K562 (cell line): Measurements from ENCODE around the gene BZW2. TPM values are rescaled to one million over a fixed set of nuclear protein-coding genes. Genes with fewer than 3 reads are reported as not detected.

ENCODE experiments used
- MGA ChIP-seq: fragments of 450-650 bp; IDR thresholded peaks from 2 replicates; pipeline ENCODE4 v1.6.1; 2016; ENCODE audit warnings: mild to moderate bottlenecking, moderate library complexity
- polyA plus RNA-seq, 8 experiments: library from polyadenylated mRNA; depleted of rRNA in 4 of 8; stranded (reverse) in 5 of 8; unstranded in 3 of 8; fragments of >200 nt; fragmentation: Nextera tagmentation in 2 of 8; fragmentation: Illumina TruSeq in 1 of 8; extraction: Ambion mirVana in 2 of 8; extraction: Trizol in 1 of 8; gene quantifications; 2 replicates each; pipeline versions ENCODE4 v1.2.1 to v1.2.3, GENCODE V29; 2011 to 2014; ENCODE audit warnings: inconsistent platforms in 1 of 8, missing spikeins in 1 of 8
- total RNA-seq, 7 experiments: library from RNA; depleted of rRNA in 6 of 7; stranded (reverse); fragments of >200 nt in 6 of 7; fragmentation: Illumina TruSeq in 2 of 7; extraction: Trizol in 2 of 7; gene quantifications; 2 replicates each; pipeline versions ENCODE4 v1.2.1 to v1.2.3, GENCODE V29; 2011 to 2021; ENCODE audit warnings: low replicate concordance in 1 of 7
- TF ChIP-seq, protein P1 (sequence below): fragments of 200-600 bp; sonication (generic); IDR thresholded peaks from one replicate; pipeline ENCODE4 v1.6.1; 2012; ENCODE audit warnings: mild to moderate bottlenecking, low read depth, low read length, inconsistent platforms

Gene BZW2
- total and polyA plus RNA-seq, 9 of the 15 experiments (the other 6 are each of a cell fraction or from before 2014, with no cell fraction given), result 140 to 316 (median 173) TPM

- TF ChIP-seq, protein P1, sequence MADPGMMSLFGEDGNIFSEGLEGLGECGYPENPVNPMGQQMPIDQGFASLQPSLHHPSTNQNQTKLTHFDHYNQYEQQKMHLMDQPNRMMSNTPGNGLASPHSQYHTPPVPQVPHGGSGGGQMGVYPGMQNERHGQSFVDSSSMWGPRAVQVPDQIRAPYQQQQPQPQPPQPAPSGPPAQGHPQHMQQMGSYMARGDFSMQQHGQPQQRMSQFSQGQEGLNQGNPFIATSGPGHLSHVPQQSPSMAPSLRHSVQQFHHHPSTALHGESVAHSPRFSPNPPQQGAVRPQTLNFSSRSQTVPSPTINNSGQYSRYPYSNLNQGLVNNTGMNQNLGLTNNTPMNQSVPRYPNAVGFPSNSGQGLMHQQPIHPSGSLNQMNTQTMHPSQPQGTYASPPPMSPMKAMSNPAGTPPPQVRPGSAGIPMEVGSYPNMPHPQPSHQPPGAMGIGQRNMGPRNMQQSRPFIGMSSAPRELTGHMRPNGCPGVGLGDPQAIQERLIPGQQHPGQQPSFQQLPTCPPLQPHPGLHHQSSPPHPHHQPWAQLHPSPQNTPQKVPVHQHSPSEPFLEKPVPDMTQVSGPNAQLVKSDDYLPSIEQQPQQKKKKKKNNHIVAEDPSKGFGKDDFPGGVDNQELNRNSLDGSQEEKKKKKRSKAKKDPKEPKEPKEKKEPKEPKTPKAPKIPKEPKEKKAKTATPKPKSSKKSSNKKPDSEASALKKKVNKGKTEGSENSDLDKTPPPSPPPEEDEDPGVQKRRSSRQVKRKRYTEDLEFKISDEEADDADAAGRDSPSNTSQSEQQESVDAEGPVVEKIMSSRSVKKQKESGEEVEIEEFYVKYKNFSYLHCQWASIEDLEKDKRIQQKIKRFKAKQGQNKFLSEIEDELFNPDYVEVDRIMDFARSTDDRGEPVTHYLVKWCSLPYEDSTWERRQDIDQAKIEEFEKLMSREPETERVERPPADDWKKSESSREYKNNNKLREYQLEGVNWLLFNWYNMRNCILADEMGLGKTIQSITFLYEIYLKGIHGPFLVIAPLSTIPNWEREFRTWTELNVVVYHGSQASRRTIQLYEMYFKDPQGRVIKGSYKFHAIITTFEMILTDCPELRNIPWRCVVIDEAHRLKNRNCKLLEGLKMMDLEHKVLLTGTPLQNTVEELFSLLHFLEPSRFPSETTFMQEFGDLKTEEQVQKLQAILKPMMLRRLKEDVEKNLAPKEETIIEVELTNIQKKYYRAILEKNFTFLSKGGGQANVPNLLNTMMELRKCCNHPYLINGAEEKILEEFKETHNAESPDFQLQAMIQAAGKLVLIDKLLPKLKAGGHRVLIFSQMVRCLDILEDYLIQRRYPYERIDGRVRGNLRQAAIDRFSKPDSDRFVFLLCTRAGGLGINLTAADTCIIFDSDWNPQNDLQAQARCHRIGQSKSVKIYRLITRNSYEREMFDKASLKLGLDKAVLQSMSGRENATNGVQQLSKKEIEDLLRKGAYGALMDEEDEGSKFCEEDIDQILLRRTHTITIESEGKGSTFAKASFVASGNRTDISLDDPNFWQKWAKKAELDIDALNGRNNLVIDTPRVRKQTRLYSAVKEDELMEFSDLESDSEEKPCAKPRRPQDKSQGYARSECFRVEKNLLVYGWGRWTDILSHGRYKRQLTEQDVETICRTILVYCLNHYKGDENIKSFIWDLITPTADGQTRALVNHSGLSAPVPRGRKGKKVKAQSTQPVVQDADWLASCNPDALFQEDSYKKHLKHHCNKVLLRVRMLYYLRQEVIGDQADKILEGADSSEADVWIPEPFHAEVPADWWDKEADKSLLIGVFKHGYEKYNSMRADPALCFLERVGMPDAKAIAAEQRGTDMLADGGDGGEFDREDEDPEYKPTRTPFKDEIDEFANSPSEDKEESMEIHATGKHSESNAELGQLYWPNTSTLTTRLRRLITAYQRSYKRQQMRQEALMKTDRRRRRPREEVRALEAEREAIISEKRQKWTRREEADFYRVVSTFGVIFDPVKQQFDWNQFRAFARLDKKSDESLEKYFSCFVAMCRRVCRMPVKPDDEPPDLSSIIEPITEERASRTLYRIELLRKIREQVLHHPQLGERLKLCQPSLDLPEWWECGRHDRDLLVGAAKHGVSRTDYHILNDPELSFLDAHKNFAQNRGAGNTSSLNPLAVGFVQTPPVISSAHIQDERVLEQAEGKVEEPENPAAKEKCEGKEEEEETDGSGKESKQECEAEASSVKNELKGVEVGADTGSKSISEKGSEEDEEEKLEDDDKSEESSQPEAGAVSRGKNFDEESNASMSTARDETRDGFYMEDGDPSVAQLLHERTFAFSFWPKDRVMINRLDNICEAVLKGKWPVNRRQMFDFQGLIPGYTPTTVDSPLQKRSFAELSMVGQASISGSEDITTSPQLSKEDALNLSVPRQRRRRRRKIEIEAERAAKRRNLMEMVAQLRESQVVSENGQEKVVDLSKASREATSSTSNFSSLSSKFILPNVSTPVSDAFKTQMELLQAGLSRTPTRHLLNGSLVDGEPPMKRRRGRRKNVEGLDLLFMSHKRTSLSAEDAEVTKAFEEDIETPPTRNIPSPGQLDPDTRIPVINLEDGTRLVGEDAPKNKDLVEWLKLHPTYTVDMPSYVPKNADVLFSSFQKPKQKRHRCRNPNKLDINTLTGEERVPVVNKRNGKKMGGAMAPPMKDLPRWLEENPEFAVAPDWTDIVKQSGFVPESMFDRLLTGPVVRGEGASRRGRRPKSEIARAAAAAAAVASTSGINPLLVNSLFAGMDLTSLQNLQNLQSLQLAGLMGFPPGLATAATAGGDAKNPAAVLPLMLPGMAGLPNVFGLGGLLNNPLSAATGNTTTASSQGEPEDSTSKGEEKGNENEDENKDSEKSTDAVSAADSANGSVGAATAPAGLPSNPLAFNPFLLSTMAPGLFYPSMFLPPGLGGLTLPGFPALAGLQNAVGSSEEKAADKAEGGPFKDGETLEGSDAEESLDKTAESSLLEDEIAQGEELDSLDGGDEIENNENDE, result no peak
- TF ChIP-seq MGA, result no peak
Measured at GRCh38 chr7:16719699-16720098, 73.7 kb downstream of the BZW2 start (continued).
